ENCODE measurements around the gene PPP1CC.
"Not testable (repeated sequence)": the region's sequence is repeated elsewhere in the genome, so short reads cannot be mapped to it uniquely, and the experiment has no call there.

- TF ChIP-seq POLR2A, CTCF (IDR thresholded peaks at IDR 0.05): not testable (repeated sequence)
Measured at GRCh38 chr12:110722892-110723291, 19.8 kb downstream of the PPP1CC start.

All from testis (tissue), 2 donors.